ENCODE results near the gene COL27A1.
"Not testable (repeated sequence)": the region's sequence is repeated elsewhere in the genome, so short reads cannot be mapped to it uniquely, and the experiment has no call there.

Gene COL27A1

DNA sequence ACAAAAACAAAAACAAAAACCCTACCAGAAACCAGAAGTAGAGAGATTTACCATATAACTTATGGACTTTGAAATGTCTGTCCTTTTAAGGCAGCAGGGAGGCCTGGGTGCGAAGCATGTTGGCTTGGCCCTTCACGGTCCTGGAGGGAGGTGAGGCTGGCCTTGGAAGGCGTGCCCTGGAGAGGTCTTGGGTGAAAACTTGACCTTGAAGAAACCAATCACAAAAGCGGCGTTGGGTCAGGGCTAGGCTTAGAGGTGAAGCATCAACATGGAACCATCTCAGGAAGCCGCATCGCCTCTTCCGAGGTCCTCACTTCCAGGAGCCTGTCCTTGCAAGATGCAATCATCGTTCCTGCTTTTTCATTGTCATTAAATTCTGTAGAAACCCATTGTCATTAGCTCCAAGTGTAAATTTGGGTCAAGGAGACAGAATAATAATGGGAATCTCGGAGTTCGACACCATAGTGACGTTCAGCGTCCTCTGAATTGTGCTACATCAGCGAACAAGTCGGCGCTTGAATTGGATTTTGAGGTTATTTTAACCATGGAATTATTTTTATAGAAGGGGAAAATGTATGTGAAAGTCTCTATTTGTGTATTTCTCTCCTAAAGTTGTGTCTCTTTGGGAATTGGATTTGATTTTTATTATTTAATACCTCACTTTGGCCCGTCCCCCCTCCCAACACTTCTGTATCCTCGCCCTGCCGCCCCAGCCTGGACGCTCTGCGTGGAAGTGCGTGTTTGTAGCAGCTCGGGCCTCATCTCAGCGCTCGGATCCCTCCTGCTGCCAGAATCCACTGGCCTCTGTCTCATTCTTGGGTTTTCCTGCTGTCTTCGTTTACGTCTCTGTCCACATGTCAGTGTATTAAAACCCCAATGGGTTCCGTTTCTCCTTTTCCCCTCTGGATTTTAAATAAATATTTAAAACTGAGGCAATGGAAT lies 156.5 kb downstream of the COL27A1 start:
- no peak for DNase-seq

DNA sequence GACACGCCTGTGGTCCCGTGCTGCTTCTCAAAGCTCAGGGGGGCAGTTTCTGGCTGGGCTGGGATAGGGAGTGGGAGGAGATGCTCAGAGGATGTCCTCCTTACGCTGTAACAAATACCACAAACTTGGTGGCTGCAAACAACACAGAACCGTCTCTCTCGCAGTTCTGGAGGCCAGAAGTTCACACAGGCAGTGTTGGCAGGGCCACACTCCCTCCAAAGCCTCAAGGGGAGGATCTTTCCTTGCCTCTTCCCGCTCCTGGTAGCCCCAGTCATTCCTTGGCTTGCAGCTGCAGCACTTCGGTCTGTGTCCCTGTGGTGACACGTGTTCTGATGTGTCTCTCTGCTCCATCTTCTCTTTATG lies 157.2 kb downstream of the COL27A1 start:
- DNase-seq = peak; percentile 18

DNA sequence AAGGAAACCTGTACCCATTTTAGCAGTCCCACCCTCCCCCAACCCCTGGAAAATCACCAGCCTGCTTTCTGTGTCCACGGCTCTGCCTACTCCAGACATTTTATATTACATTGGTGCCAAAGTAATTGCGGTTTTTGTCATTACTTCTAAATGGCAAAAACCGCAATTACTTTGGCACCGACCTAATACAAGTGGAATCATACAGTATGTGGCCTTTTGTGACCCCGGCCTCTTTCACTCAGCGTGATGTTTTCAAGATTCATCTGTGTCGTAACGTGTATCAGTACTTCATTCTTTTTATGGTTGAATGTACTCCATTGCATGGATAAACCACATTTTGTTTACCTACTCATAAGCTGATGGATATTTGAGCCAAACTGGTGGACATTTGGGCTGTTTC lies 157.8 kb downstream of the COL27A1 start:
- DNase-seq = no peak

DNA sequence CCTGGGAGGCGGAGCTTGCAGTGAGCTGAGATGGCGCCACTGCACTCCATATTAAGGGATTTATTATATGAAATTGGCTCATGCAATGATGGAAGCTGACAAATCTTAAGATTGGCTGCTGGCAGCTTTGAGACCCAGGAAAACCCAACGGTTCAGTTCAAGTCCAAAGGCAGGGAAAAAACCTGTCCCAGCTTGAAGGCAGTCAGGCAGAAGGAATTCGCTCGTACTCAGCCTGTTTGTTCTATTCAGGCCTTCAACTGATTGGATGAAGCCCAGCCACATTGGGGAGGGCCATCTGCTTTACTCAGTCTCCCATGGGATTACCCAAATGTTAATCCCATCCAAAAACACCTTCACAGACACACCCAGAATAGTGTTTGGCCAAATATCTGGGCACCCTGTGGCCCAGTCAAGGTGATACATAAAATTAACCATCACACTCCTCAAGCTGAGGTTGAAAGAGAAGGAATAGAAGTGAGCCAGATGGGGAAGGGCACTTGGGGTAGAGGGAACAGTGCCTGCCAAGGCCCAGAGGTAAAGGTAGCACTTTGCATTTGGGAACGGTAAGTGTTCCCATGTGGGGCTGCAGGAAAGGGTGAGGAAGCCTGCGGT lies 159.0 kb downstream of the COL27A1 start:
- no peak for DNase-seq

DNA sequence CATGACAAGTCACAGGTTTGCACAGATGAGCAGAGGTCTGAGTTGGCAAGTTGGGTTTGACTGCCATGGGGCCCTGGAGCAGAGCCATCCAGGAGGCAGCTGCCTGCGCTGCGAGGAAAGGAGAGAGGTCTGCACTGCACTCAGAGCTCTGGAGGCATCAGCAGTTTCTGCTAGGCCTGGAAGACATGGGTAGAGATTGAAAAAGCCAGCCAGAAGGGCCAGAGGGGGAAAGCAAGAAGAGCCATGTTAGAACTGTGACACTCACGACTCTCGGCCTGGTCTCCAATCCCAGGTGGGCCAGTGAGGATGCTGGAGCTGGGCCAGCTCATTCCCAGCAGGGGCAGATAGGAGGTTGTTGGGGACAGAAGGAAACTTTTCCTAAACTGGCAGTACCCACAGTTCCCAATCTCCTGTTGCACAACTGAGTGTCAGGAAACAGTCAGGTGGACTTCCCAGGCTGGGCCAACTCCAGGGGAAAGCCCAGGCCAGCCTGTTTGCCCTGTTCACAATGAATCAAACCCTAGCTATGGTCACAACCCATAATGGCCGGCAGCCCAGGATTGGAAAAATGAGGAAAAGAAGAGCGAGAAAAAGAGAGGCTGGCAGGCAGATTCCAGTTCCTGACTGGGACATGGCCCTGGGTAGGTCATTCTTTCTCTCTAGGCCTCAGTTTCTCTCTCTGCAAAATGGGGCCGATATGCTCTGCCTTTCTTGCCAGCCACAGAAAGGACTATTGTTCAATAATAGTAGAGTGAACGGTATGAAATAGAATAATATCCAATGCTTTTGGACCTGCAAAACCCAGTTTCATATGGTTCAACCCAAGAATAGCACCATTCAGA lies 159.8 kb downstream of the COL27A1 start:
- no peak for DNase-seq

DNA sequence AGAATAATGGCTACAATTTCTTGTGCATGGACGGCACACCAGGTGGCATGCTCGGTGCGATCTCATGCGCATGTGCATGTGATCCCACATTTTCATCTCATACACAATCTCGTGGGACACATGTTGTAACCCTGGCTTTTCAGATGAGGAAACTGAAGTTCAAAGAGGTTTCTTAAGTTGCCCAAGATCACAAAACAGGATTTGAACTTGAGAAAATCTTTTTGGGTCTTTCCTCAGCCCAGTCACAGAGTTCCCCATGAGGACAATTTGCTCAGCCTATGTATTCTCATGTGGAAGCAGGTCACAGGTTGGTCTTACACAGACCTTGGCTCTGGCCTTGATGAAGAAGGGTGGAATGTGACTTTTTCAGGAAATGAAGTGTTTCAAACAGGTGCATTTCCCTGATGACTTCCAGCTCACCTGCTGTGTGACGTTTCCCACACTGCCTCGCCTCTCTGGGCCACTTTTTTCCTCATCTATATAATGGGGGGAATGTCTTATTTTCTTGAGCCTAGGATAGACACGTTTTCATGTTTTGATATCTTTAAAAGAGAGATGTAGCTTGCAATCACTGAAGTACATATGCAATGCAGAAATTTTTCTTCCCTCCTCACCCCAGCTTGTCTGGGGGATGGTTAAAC lies 160.5 kb downstream of the COL27A1 start:
- DNase-seq = peak; percentile 20

DNA sequence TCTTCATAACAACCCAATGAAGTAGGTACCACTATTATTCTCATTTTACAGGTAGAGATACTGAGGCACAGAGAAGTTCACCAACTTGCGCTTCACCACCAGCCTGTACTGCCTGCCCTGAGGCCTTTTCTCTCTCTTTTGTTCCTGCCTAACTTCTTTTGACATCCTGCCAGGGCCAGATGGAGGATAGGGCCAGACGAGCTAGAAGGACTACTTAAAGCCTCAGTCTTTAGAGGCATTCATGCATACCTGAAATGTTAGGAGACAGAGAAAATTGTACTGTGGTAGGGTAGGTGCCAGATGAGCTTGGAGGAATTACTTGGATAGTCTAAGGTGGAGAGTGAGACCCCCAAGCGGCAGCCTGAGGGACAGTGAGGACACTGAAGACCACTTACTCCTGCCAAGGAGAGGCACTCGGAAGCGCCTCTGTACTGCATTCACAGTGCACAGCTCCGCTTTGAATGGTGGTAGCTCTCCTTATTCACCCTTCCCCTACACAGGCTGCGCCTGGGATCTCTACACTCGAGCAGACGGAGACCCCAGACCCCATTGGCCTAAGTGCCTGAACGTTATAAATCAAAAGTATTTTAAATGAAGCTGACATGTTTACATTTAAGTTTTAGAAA lies 161.4 kb downstream of the COL27A1 start:
- no peak for DNase-seq

DNA sequence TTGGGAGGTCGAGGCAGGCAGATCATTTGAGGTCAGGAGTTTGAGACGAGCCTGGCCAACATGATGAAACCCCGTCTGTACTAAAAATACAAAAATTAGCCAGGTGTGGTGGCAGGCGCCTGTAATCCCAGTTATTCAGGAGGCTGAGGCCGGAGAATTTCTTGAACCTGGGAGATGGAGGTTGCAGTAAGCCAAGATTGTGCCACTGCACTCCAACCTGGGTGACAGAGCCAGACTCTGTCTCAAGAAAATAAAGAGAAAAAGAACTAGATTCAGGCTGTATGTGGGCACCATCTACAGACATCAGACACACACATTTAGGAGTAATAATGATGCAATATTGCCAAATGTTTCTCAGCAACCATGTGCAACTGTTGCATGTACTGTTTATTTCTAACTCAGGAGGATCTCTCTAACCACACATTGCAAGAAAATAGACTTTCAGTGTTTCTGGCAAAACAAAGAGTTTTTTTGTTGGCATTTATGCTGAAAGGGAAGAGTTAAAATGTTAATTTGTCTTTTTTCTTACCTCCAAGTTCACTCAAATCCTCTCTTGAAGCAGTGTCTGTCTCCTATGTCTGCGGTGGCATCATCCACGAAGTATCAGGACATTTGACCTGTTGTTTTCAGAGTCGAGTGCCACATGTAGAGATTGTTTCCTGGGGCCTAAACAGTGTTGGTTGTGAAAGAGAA lies 162.5 kb downstream of the COL27A1 start:
- DNase-seq = no peak

DNA sequence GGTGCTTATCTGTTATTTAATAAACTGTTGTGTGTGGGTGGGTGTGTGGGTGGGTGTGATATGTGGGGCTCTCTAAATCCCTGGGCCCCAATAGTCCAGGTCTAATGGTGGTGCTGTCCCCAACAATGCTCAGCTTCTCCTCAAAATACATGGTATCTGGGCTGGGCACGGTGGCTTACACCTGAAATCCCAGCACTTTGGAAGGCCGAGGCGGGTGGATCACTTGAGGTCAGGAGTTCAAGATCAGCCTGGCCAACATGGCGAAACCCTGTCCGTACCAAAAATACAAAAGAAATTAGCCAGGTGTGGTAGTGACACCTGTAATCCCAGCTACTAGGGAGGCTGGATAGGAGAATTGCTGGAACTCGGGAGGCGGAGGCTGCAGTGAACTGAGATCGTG lies 163.1 kb downstream of the COL27A1 start:
- DNase-seq = no peak

DNA sequence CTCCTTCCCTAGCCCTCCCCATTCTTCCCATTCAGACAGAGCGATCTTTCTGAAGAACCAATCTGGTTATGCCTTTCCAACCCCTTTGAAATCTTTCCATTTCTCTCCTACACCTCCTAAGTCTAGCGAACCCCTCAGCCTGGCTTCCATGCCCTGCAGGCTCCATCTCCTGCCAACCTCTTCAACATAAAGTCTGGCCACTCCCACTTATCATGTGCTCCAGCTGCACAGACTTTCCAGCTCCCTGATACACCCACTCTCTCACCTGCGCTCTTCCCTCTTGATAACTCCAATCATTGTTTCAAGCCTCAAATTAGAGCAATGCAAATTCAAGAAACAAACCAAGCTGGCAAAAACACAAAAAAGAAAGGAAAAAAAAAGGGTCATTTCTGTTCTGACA lies 163.8 kb downstream of the COL27A1 start:
- no peak for DNase-seq

DNA sequence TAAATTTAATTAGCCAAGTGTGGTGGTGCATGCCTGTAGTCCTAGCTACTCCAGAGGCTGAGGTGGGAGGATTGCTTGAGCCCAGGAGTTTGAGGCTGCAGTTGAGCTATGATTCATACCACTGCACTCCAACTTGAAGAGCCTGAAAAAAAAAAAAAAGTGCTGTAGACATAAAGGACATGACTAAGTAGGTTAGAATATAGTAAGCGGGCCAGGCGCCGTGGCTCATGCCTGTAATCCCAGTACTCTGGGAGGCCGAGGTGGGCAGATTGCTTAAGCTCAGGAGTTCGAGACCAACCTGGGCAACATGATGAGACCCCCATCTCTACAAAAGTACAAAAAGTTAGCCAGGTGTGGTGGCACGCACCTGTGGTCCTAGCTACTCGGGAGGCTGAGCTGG lies 165.4 kb downstream of the COL27A1 start:
- DNase-seq = not testable (repeated sequence)

DNA sequence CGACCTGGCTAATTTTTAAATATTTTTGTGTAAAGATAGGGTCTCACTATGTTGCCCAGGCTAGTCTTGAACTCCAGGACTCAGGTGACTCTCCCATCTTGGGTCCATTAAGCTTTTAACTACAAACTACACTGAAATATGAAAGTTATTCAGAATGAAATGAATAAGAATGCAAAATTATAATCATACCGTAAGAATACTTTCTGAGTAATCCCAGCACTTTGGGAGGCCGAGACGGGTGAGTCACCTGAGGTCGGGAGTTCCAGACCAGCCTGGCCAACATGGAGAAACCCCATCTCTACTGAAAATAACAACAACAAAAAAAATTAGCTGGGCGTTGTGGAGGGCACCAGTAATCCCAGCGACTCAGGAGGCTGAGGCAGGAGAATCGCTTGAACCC lies 166.4 kb downstream of the COL27A1 start:
- DNase-seq = no peak

DNA sequence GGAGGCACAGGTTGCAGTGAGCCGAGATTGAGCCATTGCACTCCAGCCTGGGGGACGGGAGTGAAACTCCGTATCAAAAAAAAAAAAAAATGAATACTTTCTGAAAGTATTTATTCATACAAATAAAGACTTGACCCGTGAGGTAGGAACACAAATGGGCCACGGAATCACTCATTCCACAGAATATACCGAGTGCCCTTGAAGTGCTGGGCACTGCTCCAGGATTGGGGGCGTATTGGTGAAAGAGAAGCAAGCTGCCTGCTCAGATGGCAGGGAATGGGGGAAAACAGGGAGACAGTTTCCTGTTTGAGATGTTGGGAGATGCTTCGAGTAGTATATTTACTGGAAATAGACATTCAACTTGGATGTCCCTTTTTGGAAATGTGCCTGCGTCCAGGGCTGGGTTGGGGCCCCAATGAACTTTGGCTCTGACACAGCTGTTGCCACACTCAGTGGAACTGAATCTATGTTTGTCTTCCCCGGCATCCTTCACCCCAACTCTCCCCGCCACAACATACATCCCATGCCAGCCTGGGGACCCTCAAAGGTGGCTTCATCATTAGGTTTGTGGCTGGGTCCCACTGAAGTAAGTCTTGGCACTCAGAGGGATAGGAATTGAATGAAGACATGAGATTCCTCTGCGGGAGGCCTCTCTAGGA lies 167.0 kb downstream of the COL27A1 start:
- DNase-seq = not testable (repeated sequence)

DNA sequence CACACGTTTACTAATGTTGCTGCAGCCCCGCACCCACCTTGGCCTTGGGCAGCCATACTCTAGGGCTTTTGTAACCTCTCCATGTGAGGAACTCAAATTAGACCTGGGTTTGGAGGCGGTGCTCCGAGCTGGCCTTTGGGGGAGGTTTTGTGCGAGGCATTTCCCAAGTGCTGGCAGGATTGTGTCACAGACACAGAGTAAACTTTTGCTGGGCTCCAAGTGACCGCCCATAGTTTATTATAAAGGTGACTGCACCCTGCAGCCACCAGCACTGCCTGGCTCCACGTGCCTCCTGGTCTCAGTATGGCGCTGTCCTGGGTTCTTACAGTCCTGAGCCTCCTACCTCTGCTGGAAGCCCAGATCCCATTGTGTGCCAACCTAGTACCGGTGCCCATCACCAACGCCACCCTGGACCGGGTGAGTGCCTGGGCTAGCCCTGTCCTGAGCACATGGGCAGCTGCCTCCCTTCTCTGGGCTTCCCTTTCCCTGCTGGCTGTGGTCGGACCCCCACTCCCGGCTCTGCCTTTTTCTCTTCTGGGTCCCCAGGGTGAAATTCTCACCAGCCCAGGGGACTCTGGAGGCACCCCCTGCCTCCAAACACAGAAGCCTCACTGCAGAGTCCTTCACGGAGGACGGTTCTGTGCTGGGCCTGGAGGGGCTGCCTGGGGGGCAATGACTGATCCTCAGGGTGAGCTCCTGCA lies 167.6 kb downstream of the COL27A1 start, which contains the start of gene ORM1:
Gene ORM1, plus strand, starts transcription at position 268 of the 701 bp plus-strand sequence. Its CDS starts 36 bp downstream, at position 304.
- DNase-seq = not testable (repeated sequence)

DNA sequence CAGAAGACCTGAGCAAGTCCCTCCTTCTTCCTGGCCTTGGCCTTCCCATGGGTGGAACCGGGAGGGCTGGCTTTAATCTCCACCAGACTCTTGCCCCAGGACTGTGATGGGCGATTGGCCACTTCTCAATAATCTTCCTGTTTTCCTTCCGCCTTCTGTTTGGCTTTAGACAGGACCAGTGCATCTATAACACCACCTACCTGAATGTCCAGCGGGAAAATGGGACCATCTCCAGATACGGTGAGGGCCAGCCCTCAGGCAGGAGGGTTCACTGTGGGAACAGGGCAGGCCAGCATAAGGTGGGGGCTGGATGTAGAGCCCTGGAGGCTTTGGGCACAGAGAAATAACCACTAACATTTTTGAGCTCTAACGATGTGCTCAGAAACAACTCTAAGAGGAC lies 168.5 kb downstream of the COL27A1 start:
- not testable (repeated sequence) for DNase-seq

DNA sequence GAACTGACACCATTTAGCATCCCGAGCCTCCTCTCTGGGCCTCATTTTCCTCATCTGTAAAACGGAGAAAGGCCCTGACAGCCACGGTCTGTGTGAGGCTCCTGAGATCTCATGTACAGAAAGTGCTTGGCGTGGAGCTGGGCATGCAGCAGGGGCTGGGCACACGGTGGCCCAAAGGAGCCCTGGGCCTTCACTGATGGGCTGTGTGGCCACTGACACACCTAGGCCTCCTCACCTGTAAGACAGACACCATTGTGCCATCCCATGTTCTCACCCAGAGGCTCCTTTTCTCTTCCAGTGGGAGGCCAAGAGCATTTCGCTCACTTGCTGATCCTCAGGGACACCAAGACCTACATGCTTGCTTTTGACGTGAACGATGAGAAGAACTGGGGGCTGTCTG lies 169.2 kb downstream of the COL27A1 start:
- DNase-seq = no peak

DNA sequence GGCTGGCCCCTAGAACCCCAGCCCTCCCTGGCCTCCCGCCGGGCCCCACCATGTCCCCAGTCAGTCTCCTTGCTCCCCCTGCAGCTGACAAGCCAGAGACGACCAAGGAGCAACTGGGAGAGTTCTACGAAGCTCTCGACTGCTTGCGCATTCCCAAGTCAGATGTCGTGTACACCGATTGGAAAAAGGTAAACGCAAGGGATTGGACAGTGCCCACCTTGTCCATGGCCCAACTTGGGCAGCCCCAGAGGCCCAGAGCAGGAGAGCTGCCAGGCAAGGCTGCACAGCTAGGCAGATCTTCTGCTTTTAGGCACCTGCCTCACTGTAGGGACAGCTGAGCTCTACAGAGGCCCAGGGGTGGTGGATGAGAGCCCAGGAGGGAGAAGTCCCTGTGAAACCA lies 169.6 kb downstream of the COL27A1 start:
- not testable (repeated sequence) for DNase-seq

DNA sequence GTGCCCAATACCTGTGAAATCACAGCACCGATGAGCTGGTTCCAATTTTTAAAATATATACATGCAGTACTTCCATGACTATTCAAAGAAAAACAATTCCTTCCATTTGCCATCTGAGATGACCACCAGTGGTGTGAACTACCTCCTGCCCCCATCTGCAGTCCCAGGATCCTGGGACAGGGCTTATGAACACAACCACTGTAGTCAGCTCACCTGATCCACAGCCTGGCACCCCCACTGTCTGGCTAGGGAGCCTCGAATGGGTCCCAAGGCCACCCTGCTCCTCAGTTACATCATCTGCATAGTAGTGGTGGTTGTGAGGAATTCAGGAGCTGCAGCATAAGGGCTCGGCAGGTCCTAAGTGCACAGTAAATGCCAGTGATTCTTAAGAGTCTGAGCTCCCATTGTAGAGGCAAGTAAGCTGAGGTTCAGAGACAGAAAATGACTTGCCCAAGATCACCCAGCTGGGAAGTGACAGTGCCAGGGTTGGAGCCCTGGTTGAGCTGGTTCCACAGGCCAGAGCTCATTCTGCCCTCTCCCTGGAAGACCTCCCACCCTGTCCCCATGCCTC lies 170.4 kb downstream of the COL27A1 start:
- not testable (repeated sequence) for DNase-seq

DNA sequence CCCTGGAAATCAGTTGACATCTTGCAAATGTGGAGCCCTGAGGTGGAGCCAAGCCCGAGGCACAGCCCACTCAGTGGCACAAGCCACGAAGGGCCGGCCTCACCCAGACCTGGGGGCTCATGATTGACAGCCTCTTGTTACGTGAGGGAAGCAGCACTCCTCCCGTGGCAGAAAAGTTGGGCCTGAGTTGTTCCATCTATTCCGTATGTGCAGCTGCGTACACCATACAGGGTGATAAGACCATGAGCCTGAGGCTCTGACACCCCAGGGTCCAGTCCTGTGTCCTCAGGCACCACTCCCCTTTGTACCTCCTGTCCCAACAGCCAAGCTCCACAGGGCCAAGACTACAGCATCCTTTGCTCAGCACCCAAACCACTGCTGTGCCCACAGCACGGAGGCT lies 172.4 kb downstream of the COL27A1 start:
- no peak for DNase-seq

DNA sequence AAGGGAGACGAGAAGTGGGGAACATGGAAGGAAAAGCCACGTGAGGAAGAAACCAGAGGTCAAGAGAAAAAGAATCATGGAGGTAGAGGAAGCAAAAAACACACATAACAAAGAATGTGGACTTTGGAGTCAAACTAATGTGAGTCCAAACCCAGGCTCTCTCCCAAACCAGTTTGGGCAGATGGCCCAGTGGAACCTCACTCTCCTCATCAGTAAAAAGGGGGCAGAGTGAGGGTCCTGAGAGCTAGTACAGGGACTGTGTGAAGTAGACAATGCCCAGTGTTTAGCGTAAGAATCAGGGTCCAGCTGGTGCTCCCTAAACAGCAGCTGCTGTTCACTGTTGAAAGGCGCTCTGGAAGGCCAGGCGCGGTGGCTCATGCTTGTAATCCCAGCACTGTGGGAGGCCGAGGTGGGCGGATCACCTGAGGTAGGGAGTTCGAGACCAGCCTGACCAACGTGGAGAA lies 173.1 kb downstream of the COL27A1 start:
- DNase-seq = not testable (repeated sequence)

Data from femur (tissue), 1 donor.